ENCODE results near the gene MDM1.

GRCh38 chr12:68340404-68341270 lies 8.5 kb upstream of the MDM1 start:
- TF ChIP-seq NFRKB (IDR thresholded peaks at IDR 0.05) (no peak), SUZ12 (IDR thresholded peaks at IDR 0.05) (no peak), SP1 (IDR thresholded peaks at IDR 0.05) (no peak), FOXA1 (IDR thresholded peaks at IDR 0.05) (no peak), FOXM1 (IDR thresholded peaks at IDR 0.05; ENCODE audit: borderline replicate concordance) (no peak), L3MBTL2 (conservative IDR thresholded peaks at IDR 0.05) (no peak), ZNF384 (IDR thresholded peaks at IDR 0.05) (no peak), ELF4 (IDR thresholded peaks at IDR 0.05) (no peak), HDGF (IDR thresholded peaks at IDR 0.05; ENCODE audit: borderline replicate concordance) (no peak), BHLHE40 (IDR thresholded peaks at IDR 0.05; ENCODE audit: borderline replicate concordance) (no peak), ARNT (IDR thresholded peaks at IDR 0.05) (no peak), FOXK2 (IDR thresholded peaks at IDR 0.05) (no peak)

Measured in HEK293T (cell line).